Nephron (organoid): ENCODE results near the gene ATP6V0A4.

Experiments used
- H3K27ac Mint-ChIP-seq, 3 experiments: 2 replicates each; pipeline ENCODE4 v1.8.0; 2020; ENCODE audit warnings: mixed read lengths in 3 of 3, mild to moderate bottlenecking in 2 of 3, moderate library complexity in 1 of 3
- H3K27me3 Mint-ChIP-seq: 2 replicates; pipeline ENCODE4 v1.8.0; 2021; ENCODE audit warnings: low read depth, mild to moderate bottlenecking, moderate library complexity, mixed read lengths
- H3K36me3 Mint-ChIP-seq: 2 replicates; pipeline ENCODE4 v1.8.0; 2020; ENCODE audit warnings: low read depth, mixed read lengths
- H3K4me1 Mint-ChIP-seq: 2 replicates; pipeline ENCODE4 v1.8.0; 2020; ENCODE audit warnings: mixed read lengths
- H3K4me3 Mint-ChIP-seq, 3 experiments: 2 replicates each; pipeline ENCODE4 v1.8.0; 2020; ENCODE audit warnings: mild to moderate bottlenecking in 3 of 3, mixed read lengths in 3 of 3, moderate library complexity in 2 of 3
- H3K9me3 Mint-ChIP-seq: 2 replicates; pipeline ENCODE4 v1.8.0; 2020; ENCODE audit warnings: mixed read lengths
- TF ChIP-seq, protein P1 (sequence below), 3 experiments: fragments of 200-600 bp; sonication (generic); IDR thresholded peaks; one replicate each; pipeline ENCODE4 v1.5.0; 2021; ENCODE audit warnings: antibody characterized with exemption in 3 of 3; ENCODE audit not compliant: unreplicated experiment in 3 of 3

The ATP6V0A4 gene

DNA sequence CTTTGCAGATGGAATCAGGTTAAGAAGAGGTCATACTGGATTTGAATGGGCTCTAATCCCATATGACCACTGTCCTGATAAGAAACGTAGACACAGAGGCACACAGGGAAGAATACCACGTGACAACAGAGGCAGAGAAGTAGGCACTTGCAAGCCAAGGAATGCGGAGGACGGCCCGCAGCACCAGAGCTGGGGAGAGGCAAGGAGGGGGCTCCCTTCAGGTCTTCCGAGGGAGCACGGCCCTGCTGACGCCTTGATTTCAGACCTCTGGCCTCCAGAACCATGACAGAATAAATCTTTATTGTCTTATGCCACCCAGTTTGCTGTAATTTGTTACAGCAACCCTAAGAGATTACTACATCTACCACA, 44.9 kb downstream of the ATP6V0A4 start:
- H3K27ac Mint-ChIP-seq, result no peak overlapping the region
- no peaks in the 10 kb centered on the region for H3K27me3 Mint-ChIP-seq
- peaks cover 4% of the 10 kb centered on the region for H3K36me3 Mint-ChIP-seq
- H3K4me1 Mint-ChIP-seq, result peaks cover 40% of the 10 kb centered on the region
- TF ChIP-seq, protein P1, sequence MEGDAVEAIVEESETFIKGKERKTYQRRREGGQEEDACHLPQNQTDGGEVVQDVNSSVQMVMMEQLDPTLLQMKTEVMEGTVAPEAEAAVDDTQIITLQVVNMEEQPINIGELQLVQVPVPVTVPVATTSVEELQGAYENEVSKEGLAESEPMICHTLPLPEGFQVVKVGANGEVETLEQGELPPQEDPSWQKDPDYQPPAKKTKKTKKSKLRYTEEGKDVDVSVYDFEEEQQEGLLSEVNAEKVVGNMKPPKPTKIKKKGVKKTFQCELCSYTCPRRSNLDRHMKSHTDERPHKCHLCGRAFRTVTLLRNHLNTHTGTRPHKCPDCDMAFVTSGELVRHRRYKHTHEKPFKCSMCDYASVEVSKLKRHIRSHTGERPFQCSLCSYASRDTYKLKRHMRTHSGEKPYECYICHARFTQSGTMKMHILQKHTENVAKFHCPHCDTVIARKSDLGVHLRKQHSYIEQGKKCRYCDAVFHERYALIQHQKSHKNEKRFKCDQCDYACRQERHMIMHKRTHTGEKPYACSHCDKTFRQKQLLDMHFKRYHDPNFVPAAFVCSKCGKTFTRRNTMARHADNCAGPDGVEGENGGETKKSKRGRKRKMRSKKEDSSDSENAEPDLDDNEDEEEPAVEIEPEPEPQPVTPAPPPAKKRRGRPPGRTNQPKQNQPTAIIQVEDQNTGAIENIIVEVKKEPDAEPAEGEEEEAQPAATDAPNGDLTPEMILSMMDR (IDR thresholded peaks at IDR 0.05; ENCODE audit: unreplicated experiment in 3 of 3), result no peak
- no peak overlapping the region for H3K4me3 Mint-ChIP-seq
- H3K9me3 Mint-ChIP-seq, result no peaks in the 10 kb centered on the region

GRCh38 chr7:138752518-138753149, 45.4 kb downstream of the ATP6V0A4 start:
- TF ChIP-seq, protein P1 (IDR thresholded peaks at IDR 0.05; ENCODE audit: unreplicated experiment in 3 of 3), result no peak
- H3K9me3 Mint-ChIP-seq, result no peaks in the 10 kb centered on the region
- H3K27me3 Mint-ChIP-seq, result no peaks in the 10 kb centered on the region
- H3K27ac Mint-ChIP-seq, result no peak overlapping the region
- peaks cover 4% of the 10 kb centered on the region for H3K36me3 Mint-ChIP-seq
- no peak overlapping the region for H3K4me3 Mint-ChIP-seq
- peaks cover 36% of the 10 kb centered on the region for H3K4me1 Mint-ChIP-seq

GRCh38 chr7:138750901-138751464, 47.0 kb downstream of the ATP6V0A4 start:
- TF ChIP-seq, protein P1 (IDR thresholded peaks at IDR 0.05; ENCODE audit: unreplicated experiment in 3 of 3), result no peak
- Mint-ChIP-seq H3K27ac (no peak overlapping the region), H3K36me3 (peaks cover 4% of the 10 kb centered on the region), H3K27me3 (no peaks in the 10 kb centered on the region), H3K4me1 (peaks cover 23% of the 10 kb centered on the region), H3K9me3 (no peaks in the 10 kb centered on the region), H3K4me3 (no peak overlapping the region)

DNA sequence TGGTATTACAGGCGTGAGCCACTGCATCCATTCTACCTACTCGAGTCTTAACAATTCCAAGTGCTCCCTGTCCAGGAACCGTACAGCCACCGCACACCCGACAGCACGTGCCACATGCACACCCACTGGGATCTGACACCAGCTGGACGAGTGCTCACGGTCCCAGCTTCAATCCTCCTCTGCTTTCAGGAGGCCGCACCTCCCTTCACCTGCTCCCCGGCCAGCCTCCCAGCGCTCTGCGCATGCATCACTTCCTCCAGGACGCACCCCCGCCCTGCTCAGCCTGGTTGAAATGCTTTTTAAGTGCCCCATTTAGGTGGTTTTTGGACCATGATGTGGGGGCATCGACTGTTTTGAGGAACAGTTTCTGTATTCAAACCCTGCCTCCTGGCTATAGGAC, 47.5 kb downstream of the ATP6V0A4 start:
- Mint-ChIP-seq H3K27me3 (no peaks in the 10 kb centered on the region), H3K36me3 (peaks cover 4% of the 10 kb centered on the region), H3K27ac (no peak overlapping the region), H3K4me1 (peaks cover 18% of the 10 kb centered on the region), H3K4me3 (no peak overlapping the region), H3K9me3 (no peaks in the 10 kb centered on the region)
- TF ChIP-seq, protein P1 (IDR thresholded peaks at IDR 0.05; ENCODE audit: unreplicated experiment in 3 of 3), result no peak

DNA sequence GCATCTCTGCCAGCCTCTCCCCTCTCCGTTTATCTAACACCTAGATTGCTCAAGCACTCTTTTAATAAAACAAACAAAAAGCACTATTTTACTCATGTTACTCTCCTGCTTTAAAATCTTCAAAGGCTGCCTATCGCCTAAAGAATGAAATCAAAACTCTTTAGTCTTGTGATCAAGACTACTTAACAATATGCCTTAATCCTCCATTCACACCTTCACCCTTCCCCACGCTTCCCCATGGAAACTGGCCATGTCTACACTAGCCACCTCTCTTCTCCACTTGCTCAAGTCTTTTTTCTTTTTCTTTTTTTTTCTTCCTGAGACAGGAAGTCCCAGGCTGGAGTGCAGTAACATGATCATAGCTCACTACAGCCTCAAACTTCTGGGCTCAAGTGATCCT, 48.0 kb downstream of the ATP6V0A4 start:
- H3K4me3 Mint-ChIP-seq, result no peak overlapping the region
- TF ChIP-seq, protein P1 (IDR thresholded peaks at IDR 0.05; ENCODE audit: unreplicated experiment in 3 of 3), result no peak
- H3K9me3 Mint-ChIP-seq, result no peaks in the 10 kb centered on the region
- H3K36me3 Mint-ChIP-seq, result peaks cover 4% of the 10 kb centered on the region
- H3K27ac Mint-ChIP-seq, result no peak overlapping the region
- peaks cover 3% of the 10 kb centered on the region for H3K27me3 Mint-ChIP-seq
- H3K4me1 Mint-ChIP-seq, result peaks cover 13% of the 10 kb centered on the region

DNA sequence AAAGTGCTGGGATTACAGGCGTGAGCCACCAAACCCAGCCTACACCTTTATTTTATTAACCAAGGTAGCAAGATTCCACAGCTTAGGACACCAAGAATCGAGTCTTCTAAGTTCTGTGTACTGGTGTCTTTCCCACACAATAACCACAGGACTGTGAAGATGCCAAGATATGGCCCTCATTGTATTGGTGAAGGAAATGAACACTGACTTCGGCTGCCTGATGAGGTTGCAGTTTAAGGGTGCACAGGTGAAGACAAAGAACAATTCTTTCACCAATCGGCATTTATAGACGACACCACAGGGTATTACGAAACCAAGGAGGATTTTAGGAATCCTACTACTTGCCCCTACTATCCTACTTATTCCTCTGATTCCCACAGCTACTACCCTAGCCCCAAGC, 49.3 kb downstream of the ATP6V0A4 start:
- H3K4me3 Mint-ChIP-seq, result no peak overlapping the region
- peaks cover 8% of the 10 kb centered on the region for H3K27me3 Mint-ChIP-seq
- H3K36me3 Mint-ChIP-seq, result peaks cover 4% of the 10 kb centered on the region
- no peak overlapping the region for H3K27ac Mint-ChIP-seq
- H3K4me1 Mint-ChIP-seq, result peaks cover 9% of the 10 kb centered on the region
- TF ChIP-seq, protein P1 (IDR thresholded peaks at IDR 0.05; ENCODE audit: unreplicated experiment in 3 of 3), result no peak
- H3K9me3 Mint-ChIP-seq, result no peaks in the 10 kb centered on the region
